GM21515 (cell line): Measurements from ENCODE around the gene SERPINB2.
"Not testable (repeated sequence)": the region's sequence is repeated elsewhere in the genome, so short reads cannot be mapped to it uniquely, and the experiment has no call there.

ENCODE experiments used
- ATAC-seq: cut with Tn5 transposase; IDR thresholded peaks from one replicate; pipeline ENCODE4 v1.9.1; 2021; ENCODE audit not compliant: unreplicated experiment

Gene SERPINB2

DNA sequence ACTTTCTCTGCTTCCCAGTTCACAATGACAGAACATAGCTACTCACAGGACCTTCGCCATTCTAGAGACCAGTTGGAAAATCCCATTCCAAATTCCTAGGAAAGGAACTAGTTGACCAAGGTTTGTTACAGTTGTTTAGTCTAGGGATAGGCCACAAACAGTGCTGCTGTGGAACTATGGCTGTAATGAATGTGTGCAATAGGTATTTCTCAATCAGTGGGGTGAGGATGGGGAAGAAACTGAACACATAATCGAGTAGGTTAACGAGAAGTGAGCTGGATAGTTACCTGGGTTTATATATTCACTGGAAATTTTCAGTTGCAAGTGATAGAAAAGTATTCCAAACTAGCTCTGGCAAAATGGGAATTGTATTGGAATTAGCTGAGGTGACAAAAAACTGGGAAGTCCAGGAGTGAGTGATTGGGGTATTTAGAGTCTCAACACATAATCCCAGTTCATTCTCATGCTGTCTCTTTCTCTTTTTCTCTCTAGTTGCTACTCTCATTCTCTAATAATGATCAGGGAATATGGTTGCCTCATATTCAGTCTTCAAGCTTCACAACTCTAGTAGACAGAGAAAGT is 43.4 kb downstream of the SERPINB2 start:
- ATAC-seq = no peak

DNA sequence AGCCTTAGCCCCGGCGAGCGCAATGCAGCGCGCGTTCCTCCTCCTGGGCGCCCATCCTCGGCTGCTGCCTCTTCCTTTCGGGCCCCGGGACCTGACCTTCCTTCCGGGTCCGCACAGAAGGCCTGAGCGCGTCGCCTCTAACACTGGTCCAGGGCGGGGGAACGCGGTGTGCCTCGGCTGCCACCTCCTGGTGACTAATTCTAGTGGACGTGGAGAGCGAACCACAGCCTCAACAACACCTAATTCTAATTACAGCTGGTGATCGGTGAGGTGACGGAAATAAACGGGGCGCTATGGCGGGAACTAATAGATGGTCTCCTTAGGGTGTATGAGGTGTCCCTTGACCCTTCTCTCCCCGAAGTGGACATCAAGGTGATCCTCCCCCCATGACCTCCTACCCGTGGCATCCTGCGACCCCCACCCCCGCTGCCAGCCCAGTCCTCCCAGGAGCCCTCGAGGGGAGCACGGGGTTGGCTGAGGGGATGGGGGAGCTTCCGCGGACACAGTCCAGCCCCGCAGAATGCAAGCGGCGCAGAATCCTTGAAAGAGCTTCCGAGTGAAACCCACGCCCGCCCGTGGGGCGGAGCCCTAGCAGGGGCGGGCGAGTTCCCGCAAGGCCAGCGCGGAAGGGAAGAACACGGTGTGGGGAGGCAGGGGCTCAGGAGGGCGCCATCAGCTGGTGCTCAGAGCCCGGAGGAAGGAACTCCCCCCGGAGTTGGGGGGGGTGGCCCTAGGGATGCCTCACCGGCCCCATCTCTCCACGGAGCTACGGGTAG is 48.8 kb downstream of the SERPINB2 start:
- peak; percentile 99 for ATAC-seq

DNA sequence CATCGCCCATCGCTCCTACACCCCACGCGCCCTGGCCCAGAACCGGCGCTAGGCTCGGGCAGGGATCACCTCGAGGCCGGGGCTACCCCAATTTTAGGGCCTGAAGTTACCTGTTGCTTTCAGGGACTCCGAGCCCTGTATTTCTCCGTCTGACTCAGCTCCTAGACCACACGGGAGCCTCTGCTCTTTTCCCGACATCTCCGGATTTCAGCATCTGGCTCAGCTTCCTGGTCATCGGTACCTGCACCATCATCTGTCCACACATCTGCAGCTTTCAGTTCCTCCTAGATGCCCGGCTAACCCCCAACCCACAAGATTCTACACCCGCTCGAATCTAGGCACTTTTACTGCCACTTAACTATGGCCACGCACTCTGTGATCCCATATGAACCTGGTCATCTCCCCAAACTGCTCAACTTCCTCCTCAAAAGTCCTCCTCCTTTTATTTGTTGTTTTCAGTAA is 49.5 kb downstream of the SERPINB2 start:
- ATAC-seq = peak; percentile 38

DNA sequence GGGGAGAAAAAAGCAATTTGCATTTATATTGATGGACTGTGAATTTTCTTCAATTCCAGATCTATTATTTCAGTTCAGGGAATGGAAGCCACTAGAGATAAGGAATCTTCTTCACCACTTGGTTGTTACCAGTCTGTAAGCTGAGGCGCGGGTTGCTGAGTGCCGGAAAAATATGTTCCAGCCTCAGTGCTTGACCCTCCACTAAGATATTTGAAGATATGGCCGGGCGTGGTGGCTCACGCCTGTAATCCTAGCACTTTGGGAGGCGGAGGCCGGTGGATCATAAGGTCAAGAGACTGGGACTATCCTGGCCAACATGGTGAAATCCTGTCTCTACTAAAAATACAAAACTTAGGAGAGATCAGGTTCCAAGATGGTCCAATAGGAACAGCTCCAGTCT is 52.5 kb downstream of the SERPINB2 start:
- ATAC-seq = no peak

DNA sequence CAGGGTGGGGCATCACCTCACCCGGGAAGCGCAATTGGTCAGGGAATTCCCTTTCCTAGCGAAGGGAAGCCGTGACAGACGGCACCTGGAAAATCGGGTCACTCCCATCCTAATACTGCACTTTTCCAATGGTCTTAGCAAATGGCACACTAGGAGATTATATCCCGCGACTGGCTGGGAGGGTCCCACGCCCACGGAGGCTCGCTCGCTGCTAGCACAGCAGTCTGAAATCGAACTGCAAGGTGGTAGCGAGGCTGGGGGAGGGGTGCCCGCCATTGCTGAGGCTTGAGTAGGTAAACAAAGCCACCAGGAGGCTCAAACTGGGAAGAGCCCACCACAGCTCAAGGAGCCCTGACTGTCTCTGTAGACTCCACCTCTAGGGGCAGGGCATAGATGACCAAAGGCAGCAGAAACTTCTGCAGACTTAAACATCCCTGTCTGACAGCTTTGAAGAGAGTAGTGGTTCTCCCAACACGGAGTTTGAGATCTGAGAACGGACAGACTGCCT is 53.1 kb downstream of the SERPINB2 start:
- not testable (repeated sequence) for ATAC-seq

DNA sequence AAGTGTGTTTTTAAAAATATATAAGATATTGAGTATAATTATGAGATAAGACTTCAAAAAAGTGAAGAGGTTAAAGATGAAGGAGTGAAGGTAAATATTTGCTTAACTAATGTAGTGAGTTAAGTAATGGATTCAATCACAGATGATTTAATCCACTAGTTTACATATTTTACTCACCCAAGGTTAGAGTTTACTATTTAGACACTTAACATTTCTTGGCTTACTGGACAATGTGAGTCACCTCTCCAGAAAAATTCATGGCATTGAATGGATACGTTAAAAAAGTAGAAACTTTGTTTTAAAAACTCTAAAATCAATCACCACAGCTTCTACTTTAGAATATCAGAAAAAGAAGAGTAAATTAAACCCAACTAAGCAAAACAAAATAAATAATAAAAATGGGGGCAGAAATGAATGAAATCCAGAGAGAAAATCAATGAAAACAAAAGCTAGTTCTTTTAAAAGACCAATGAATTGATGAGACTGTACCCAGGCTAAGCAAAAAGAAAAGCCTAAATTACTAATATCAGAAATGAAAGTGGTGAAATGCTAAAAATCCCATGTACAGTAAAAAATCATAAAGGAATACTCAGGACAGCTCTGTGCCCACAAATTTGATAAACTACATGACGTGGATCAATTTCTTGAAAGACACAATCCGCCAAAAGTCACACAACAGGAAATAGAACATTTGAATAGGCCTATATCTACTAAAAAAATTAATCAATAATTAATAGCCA is 59.7 kb downstream of the SERPINB2 start:
- no peak for ATAC-seq

DNA sequence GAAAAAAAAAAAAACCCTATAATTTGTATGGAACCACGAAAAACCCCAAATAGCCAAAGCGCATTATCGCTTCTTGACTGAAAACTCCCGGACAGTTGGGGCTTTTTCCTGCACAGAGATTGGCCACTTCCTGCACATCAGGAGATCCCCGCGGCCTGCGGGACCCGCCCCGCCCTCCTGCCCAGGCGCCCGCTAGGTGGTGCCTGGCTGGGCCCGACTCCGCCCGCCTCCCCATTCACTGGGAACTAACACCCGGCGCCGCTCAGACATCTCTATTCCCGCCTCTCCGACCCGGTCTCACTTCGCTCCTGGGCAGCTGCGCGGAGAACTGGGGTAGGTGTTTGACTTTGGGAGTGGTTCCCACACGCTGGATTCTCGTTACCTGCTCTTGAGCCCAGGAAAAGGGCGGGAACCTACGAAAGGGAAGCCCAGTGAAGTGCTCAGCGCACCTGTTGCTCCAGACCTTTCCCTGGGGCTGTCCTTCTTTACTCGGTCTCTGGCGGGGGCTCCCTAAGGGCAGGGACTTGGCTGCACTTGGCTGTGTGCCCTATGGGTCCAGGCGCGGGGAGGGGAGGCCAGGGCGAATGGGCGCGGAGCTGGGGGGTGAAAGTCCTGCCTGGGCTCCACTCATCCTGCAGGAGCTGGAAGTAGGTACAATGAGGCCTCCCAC is 61.7 kb downstream of the SERPINB2 start, which contains the start of gene HMSD:
TSS of gene HMSD (plus strand) at position 234 of the 670 bp plus-strand sequence. CDS start 4,155 bp downstream, outside the sequence.
- peak; percentile 94 for ATAC-seq

DNA sequence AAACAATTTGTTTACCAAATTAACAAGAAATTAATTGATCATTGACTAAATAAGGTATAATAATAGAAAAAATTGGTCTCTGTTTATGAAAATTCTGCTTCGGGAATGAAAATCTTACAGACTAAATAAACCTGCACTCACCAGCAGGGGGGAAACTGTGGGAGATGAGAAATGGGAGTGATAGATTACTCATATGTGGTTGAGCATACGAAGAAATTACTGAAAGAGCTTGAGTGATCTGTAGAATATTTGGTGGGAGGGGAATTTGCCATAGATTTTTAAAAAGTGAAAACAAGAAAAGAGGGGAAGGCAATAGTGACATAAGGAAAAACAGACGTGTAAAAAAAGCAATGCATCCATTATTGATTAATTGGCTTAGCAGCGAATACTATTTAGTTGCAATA is 63.8 kb downstream of the SERPINB2 start:
- ATAC-seq = peak; percentile 33
